OCI-LY3 (cell line): Measurements from ENCODE around the gene CPT1A.

ENCODE experiments used
- EZH2phosphoT487 ChIP-seq: fragments of 200-600 bp; shearing (Covaris generic); IDR thresholded peaks from 2 replicates; pipeline ENCODE4 v1.6.1; 2018; ENCODE audit warnings: antibody characterized with exemption, mixed run types, low read depth
- TF ChIP-seq, protein P1 (sequence below): fragments of 200-600, 300-600 bp; sonication (generic); IDR thresholded peaks from 2 replicates; pipeline ENCODE4 v1.5.1; 2014; ENCODE audit warnings: antibody characterized with exemption, low read length, low read depth

DNA sequence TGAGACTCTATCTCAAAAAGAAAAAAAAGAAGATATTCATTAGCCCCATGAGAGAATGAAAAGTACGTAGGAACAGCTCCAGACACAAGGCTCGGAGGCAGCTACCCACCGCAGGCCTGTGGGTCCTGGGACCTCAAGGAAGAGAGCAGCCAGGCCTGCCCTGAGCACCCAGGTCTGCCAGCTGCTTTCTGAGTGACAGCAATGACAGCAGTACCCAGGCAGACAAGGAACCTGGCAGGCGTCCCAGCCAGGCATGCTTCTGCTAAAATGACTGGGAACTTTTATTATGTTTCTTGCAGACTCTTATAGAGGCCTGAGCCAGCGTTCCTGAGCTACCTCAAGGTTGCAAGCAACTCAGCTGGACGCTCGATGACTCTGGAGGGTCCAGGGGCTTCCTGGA lies 31.6 kb downstream of the CPT1A start:
- TF ChIP-seq, protein P1, sequence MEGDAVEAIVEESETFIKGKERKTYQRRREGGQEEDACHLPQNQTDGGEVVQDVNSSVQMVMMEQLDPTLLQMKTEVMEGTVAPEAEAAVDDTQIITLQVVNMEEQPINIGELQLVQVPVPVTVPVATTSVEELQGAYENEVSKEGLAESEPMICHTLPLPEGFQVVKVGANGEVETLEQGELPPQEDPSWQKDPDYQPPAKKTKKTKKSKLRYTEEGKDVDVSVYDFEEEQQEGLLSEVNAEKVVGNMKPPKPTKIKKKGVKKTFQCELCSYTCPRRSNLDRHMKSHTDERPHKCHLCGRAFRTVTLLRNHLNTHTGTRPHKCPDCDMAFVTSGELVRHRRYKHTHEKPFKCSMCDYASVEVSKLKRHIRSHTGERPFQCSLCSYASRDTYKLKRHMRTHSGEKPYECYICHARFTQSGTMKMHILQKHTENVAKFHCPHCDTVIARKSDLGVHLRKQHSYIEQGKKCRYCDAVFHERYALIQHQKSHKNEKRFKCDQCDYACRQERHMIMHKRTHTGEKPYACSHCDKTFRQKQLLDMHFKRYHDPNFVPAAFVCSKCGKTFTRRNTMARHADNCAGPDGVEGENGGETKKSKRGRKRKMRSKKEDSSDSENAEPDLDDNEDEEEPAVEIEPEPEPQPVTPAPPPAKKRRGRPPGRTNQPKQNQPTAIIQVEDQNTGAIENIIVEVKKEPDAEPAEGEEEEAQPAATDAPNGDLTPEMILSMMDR, result no peak
- TF ChIP-seq EZH2phosphoT487, result no peak
